MM.1S (cell line): ENCODE measurements around the gene NEIL1.

Experiments
- CTCF ChIP-seq: fragments of 300-600 bp; sonication (generic); IDR thresholded peaks from 2 replicates; pipeline ENCODE4 v1.5.1; 2016; ENCODE audit warnings: antibody characterized with exemption, low read length, mixed read lengths
- EZH2 ChIP-seq: fragments of 300-600 bp; sonication (generic); optimal IDR thresholded peaks from 2 replicates; pipeline ENCODE3; 2017; ENCODE audit warnings: low read depth, mild to moderate bottlenecking, antibody characterized with exemption, low read length, mixed read lengths
- EZH2phosphoT487 ChIP-seq: fragments of 300-600 bp; sonication (generic); IDR thresholded peaks from 2 replicates; pipeline ENCODE4 v1.6.1; 2018; ENCODE audit warnings: antibody characterized with exemption, low read length

- no peak for TF ChIP-seq CTCF
- TF ChIP-seq EZH2 = no peak
- TF ChIP-seq EZH2phosphoT487 = no peak
Observed at GRCh38 chr15:75368689-75369239, 21.9 kb downstream of the NEIL1 start.
